Activated CD8-positive, alpha-beta memory T cell treated with anti-CD3 and anti-CD28 coated beads, Interleukin-2, amount 50 U/mL, for 24 hours (primary cell): Measurements from ENCODE around the gene PSMD13.

Experiments
- DNase-seq: peaks from one replicate; pipeline ENCODE4 v3.0.0-alpha.2; 2020; ENCODE audit errors: extremely low read depth

The PSMD13 gene

DNA sequence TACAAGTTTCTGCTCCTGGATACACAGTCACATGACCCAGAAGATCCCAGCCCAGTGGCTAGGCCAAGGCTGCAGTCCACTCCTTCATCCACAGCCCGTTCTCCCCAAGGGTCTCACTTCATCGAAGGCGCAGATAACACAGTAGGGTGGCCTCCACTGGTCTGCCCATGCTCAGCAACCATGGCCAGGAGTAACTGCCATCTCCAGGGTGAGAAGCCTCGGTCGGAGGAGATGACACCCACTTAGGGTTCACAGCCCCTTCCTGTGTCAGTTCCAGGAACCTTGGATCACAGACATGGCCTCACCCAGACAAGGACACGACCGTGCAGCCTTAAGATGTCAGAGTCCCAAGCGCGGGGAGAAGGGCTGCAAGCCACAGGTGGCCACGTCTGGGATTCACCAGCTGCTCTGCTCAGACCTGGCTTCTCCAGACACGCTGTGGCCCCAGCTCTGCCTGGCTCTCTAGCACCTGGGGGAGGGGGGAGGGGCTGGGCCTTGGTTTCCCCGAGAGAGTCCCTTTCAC, 32.1 kb upstream of the PSMD13 start:
- no peak for DNase-seq

- no peak for DNase-seq
Observed at GRCh38 chr11:205221-206001, 31.4 kb upstream of the PSMD13 start.

GRCh38 chr11:206002-206384, 30.8 kb upstream of the PSMD13 start:
- no peak for DNase-seq

GRCh38 chr11:206526-207207, 30.1 kb upstream of the PSMD13 start:
- DNase-seq = no peak

DNA sequence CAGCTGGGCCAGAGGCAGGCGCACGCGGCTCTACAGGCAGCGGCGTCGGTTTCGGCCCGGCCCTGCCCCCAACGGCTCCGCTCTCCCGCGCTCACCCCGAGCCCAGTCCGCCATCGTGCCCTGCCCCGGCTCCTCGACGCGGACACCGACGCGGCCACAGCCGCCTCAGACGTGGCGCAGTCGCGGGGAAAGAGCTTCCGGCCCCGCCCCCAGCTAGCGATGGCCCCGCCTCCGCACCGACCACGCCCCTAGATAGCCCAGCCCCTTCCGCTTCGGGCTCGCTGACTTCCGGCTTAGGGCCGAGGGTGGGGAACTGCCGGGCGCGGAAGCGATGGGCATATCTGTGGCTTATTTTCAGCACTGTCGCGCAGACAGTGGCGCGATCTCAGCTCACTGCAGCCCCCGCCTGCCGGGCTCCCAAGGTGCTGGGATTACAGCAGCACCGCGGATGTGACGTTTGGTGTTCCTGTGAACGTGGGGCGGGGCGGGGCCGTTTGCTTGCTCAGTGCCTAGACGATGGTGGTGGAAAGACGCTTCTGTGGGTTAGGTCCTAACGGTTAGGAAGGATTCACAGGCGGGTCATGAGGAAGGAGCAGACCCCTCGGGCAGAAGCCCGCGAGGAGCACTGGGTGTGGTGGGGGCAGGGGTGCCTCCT, 29.4 kb upstream of the PSMD13 start, which contains the start of the genes BET1L and RIC8A:
Gene BET1L (minus strand): TSS at position 192 of the 655 bp plus-strand sequence. CDS start 78 bp downstream, at position 114.
Gene RIC8A (plus strand): TSS at position 501 of the 655 bp plus-strand sequence. CDS start 1,147 bp downstream, outside the sequence.
- DNase-seq = peak; percentile 93

DNA sequence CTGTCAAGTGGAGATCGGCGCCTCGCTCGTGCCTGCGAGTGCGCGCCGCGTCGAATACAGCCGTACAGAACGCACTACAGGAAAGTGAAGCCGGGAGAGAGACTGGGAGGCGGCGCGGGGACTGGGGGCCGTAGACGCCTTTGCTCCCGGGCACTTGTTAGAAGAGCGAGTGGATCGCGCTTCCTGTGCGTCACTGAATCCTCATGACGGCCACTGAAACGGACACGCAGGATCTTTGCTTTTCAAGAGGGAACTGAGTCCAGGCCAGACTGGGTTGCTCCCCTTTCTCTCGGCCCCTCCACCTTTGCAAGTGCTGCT, 29.0 kb upstream of the PSMD13 start:
- no peak for DNase-seq

GRCh38 chr11:208181-208916, 28.4 kb upstream of the PSMD13 start:
- DNase-seq = peak; percentile 53

- DNase-seq = no peak
Observed at GRCh38 chr11:208917-209260, 27.9 kb upstream of the PSMD13 start.

DNA sequence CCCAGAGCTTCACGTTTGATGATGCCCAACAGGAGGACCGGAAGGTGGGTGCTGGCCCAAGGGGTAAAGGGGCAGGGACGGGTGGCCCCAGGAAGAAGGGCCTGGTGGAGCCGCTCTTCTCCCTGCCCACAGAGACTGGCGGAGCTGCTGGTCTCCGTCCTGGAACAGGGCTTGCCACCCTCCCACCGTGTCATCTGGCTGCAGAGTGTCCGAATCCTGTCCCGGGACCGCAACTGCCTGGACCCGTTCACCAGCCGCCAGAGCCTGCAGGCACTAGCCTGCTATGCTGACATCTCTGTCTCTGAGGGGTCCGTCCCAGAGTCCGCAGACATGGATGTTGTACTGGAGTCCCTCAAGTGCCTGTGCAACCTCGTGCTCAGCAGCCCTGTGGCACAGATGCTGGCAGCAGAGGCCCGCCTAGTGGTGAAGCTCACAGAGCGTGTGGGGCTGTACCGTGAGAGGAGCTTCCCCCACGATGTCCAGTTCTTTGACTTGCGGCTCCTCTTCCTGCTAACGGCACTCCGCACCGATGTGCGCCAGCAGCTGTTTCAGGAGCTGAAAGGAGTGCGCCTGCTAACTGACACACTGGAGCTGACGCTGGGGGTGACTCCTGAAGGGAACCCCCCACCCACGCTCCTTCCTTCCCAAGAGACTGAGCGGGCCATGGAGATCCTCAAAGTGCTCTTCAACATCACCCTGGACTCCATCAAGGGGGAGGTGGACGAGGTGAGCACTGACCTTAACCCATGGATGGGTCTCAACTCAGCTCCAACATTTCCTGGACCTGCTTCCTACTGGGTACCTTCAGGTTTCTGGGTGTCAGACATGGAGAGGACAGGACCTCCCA, 27.3 kb upstream of the PSMD13 start:
- no peak for DNase-seq

DNA sequence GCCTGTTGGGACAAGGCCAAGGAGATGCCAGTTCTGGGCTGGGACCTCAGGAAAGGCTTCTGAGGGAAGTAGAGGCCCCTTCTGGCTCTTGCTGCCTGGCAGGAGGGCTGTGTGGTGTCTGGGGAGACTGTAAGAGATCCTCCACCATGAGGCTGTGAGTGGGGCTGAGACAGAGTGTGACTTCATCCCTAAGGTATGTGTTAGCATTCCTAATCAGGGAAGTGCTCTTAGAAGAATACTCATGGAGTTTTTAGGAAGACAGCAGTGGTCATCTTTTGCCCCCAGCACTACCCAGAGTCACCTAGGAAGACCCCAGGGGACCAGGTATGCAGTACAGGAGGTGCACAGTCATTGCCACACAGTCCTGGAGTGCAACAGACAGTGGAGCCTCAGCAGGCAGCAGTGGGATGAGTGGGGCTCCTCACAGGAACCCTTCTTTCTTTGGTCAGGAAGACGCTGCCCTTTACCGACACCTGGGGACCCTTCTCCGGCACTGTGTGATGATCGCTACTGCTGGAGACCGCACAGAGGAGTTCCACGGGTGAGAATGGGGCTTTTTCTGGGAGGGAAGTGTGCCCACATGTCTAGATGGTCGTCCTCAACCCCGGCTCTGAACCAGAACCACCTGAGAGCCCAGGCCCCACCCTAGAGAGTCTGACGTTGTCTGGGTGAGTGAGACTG, 26.5 kb upstream of the PSMD13 start:
- DNase-seq = no peak

DNA sequence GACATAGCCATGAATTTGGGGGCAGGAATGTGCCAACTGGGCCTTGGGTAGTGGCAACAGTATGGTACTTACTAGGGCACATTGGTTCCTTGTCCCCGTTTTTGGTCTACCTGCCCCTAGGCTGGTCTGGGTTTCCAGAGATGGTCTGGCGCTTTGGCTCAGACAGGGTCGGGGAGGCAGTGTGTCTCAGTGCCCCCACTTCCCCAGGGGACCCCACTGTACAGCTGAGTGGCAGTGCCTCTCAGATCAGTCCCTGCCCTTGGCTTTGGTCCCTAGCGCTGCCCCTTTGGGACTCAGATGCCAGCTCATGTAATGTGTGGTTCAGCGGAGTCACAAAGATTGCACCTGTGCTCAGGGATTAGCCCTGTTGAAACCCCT, 26.0 kb upstream of the PSMD13 start:
- DNase-seq = no peak

DNA sequence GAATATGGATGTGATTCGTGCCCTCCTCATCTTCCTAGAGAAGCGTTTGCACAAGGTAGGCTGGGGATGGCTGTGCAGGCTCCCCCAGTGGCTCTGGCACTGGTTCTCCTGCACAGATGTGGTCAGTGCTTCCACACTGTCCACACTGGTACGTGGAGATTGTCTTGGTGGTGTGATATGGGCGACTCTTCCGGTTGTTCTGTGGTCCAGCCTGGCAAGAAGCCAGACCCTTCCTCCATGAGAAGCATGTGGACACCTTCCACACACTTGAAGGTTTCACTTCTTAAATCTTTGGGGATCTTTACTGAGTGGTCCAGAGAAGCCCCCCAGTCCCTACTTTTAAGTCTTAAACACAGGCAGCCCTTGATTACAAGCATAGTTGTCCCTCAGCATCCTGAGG, 25.5 kb upstream of the PSMD13 start:
- no peak for DNase-seq

- no peak for DNase-seq
Observed at GRCh38 chr11:211741-212140, 25.0 kb upstream of the PSMD13 start.

- DNase-seq = no peak
Observed at GRCh38 chr11:212150-213100, 24.4 kb upstream of the PSMD13 start.

DNA sequence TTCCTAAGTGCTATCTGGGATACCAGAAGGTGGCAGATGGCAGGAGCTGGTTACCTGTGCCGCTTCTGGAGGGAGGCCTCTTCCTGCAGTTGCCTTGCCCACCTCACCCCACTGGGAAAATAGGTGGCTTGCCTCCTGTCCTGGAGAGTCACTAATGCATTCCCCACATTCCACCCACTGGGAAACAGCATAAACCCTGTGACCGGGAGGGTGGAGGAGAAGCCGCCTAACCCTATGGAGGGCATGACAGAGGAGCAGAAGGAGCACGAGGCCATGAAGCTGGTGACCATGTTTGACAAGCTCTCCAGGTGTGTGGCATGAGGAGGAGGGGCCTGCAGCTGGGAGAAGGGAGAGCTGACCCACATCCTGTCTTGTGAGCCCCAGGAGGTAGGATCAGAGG, 23.7 kb upstream of the PSMD13 start:
- DNase-seq = no peak

DNA sequence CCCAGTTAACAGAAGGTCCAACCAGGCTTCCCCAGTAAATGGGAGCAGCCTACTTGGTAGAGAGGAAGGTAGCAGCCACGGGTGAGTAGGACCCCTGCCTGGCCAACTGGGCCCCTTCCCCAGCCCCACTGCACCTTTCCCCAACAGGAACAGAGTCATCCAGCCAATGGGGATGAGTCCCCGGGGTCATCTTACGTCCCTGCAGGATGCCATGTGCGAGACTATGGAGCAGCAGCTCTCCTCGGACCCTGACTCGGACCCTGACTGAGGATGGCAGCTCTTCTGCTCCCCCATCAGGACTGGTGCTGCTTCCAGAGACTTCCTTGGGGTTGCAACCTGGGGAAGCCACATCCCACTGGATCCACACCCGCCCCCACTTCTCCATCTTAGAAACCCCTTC, 22.7 kb upstream of the PSMD13 start:
- no peak for DNase-seq

DNA sequence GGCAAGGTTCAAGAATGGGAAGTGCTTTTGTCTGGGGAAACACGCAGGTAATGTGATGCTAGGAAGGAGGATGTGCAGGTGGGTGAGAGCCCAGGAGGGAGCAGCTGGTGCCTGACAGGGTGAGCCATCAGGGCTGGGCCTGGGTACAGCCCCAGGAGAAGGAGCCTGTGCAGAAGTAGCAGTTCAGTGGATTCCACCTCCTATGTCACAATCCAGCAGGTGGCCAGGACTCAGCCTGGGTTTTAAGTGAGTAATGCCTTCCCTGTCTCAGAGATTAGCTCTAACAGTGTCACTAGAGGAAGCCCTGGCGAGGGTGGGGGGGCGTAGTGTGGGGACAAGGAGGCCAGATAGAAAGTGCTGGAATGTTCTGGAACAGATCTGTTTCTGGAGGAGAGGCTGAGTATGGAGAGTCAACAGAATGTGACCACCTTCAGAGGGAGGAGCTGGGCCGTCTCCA, 21.2 kb upstream of the PSMD13 start:
- no peak for DNase-seq

DNA sequence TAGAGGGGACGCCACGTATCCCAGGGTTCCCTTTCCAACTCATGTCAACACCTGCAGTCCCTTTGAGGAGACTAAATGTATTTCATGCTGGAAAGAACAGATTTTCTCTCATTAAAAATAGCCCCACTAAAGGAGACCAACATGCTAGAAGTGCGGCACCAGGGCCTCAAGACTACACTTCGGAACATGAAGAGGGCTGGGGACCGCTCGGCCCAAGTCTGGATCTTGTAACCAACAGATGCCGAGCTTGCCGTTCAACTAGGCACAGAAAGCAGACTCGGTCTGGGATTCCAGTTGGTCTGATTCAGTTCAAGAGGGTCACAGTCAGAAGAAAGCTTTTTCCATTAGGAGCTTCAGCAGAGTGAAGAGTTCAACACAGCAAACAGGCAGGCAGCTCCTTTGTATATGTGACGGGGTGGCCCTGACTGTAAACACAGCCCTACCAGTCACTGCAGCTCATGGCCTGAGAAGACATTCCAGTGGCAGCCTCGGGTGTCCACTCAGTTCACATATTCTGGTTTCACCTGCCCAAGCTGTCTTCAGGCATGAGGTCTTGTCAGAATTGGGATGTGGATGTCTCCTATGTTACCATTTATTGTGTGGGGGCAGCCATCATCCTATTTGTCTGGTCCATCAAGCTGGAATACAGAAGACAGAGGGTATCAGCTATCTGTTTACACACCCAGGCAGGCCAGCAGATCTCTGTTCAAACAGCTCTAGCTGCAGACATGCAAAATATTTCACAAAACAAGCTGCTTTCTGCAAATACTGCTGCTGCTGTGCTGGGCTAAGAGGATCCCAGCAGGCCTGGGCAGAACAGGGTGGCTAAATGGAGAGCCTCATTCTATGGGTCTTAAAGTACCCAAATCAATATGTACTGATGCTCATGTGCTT, 20.4 kb upstream of the PSMD13 start:
- DNase-seq = no peak
